Mammary epithelial cell (primary cell): ENCODE data around the gene GTF2A2.

Experiments used
- CTCF ChIP-seq, 2 donors: IDR thresholded peaks in 1 of 2; conservative IDR thresholded peaks in 1 of 2; 2 replicates each; pipeline ENCODE4 v1.5.1; 2011 to 2012; ENCODE audit warnings: inconsistent platforms in 2 of 2, low read length in 2 of 2, mild to moderate bottlenecking in 2 of 2, control low read depth in 1 of 2, low read depth in 1 of 2; ENCODE audit not compliant: insufficient read depth in 1 of 2; ENCODE audit errors: extremely low read depth in 1 of 2
- EZH2 ChIP-seq: IDR thresholded peaks from 2 replicates; pipeline ENCODE4 v1.6.1; 2012; ENCODE audit warnings: low read length, inconsistent platforms, borderline replicate concordance

DNA sequence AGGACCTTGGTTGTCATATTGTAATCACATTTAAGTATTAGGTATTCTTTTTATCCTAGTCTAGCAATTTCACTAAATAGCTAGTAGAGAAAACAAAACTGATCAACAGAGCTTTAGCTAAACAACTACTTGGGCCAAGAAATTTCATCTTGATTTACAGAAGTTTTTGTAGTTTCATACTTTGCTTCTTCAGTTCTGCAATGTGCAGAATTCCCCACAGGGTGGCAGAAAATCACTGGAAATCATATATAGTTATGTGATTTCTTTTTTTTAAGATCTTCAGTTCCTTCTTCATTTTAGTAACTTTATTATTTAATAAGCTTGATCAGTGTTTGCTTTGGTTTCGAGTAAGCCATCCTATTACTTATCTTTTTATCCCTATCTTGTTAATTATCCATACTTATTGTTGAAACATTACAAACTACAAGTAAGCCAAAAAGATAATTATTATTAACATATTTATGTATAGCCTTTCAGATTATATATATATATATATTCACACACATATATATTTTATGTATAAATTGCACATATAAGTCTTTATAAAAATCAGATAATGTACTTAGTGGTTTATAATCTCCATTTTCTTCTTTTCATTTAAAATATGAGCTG, 34.0 kb upstream of the GTF2A2 start:
- TF ChIP-seq CTCF (conservative IDR thresholded peaks at IDR 0.05 in 1 of 2, IDR thresholded peaks at IDR 0.05 in 1 of 2; ENCODE audit: extremely low read depth in 1 of 2, insufficient read depth in 1 of 2, low read depth in 1 of 2, low read length in 2 of 2) (peak; percentile 63 to 70), EZH2 (no peak)
